Fibroblast of lung (primary cell): Measurements from ENCODE around the gene BRD1.

Source experiments
- CTCF ChIP-seq, 2 donors: IDR thresholded peaks in 1 of 2; conservative IDR thresholded peaks in 1 of 2; 1 replicate in 1 of 2; 2 replicates in 1 of 2; pipeline ENCODE4 v1.5.1; 2011 to 2012; ENCODE audit warnings: low read length in 2 of 2, control low read depth in 1 of 2, inconsistent platforms in 1 of 2, low read depth in 1 of 2, mild to moderate bottlenecking in 1 of 2
- EZH2 ChIP-seq: IDR thresholded peaks from 2 replicates; pipeline ENCODE4 v1.5.1; 2012; ENCODE audit warnings: low read length, control low read depth, mild to moderate bottlenecking; ENCODE audit errors: missing control alignments

DNA sequence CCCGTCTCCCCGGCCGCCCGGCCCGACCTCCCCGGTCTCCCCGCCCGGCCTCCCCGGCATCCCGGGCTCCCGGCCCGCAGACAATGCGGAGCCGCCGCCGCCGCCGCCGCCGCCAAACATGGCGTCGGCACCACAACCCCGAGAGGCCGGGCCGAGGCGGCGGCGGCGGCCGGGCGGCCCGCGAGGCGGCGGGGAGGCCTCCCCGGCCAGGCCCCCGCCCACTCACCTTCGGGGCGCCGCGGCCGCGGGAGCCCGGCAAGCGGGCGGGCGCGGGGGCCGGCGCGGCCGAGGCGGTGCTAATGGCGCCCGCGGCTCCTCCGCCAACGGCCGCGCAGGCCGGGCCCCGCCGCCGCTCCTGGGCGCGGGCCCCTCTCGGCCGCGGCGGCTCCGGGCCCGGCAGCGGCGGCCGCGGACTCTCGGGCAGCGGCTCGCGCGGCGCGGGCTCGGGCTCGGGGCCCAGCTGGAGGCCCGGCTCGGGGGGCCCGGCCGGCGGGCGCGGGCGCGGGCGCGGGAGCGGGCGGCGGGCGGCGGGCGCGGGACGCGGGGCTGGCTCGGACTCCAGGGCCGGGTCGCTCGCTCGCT lies 311 bp downstream of the BRD1 start:
- no peak for TF ChIP-seq CTCF (conservative IDR thresholded peaks at IDR 0.05 in 1 of 2, IDR thresholded peaks at IDR 0.05 in 1 of 2; ENCODE audit: low read depth in 1 of 2, low read length in 2 of 2)
- no peak for TF ChIP-seq EZH2
